ENCODE data around the gene TK1.
A peak's percentile ranks its signal among the peaks of the same experiment; 100 is the strongest.
"Not testable (repeated sequence)": the region's sequence is repeated elsewhere in the genome, so short reads cannot be mapped to it uniquely, and the experiment has no call there.

The TK1 gene, protein sequence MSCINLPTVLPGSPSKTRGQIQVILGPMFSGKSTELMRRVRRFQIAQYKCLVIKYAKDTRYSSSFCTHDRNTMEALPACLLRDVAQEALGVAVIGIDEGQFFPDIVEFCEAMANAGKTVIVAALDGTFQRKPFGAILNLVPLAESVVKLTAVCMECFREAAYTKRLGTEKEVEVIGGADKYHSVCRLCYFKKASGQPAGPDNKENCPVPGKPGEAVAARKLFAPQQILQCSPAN

DNA sequence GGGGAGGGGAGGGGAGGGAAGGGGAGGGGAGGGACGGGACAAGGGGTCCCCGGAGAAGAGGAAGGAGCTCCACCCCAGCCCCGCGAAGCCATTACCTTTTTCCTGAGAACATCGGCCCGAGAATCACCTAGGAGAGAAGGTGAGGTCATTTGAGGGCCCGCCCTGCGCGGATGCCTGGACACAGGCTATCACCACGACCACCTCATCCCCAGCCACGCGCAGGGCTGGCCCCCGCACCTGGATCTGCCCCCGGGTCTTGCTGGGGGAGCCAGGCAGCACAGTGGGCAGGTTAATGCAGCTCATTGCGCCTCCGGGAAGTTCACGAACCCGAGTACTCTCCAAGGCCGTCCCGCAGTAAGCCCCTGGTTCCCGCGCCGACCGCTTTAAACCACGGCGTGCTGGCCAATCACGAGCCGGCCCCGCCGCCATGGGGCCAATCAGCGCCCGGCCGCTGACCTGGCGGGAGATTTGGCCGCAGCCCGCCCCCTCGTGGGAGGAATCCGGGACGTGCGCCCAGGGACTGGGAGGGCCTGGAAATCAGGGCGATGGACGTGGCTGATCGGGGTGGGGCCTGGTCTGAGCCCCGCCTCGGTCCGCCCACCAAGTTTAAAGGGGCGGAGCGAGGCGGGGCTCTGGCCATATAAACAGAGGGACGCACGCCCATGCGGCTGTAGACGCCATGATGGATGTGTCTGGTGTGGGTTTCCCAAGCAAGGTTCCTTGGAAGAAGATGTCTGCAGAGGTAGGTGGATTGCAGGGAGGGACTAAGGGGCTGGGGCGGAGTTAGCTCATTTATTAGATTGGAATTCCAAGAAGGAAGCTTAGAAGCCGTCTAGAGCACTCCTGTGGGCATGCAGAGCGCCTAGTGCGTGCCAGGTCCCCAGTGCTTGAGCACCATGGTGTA is at the start of gene TK1, which contains the start of gene AFMID:
TSS of gene TK1 (minus strand) at position 361 of the 904 bp plus-strand sequence. CDS start at position 303, 58 bp downstream.
TSS of gene AFMID (plus strand) at position 671 of the 904 bp plus-strand sequence. CDS start at position 680, 9 bp downstream.
- peak; percentile 75 for DNase-seq

DNA sequence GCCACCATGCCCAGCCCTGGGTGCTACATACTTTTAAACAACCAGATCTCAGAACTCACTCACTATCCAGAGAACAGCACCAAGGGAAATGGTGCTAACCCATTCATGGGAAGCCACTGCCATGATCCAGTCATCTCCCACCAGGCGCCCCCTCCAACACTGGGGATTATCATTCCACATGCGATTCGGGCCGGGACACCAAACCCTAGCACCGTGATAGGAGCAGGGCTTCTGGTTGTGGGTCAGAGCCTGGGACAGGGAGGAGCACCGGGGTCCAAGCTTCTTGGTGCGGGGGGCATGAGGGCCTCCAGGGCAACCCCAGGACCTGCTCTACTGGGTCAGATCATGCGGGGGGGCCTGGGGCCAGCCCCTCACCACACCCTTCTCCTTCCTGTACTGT is 49.0 kb upstream of the TK1 start:
- no peak for DNase-seq

DNA sequence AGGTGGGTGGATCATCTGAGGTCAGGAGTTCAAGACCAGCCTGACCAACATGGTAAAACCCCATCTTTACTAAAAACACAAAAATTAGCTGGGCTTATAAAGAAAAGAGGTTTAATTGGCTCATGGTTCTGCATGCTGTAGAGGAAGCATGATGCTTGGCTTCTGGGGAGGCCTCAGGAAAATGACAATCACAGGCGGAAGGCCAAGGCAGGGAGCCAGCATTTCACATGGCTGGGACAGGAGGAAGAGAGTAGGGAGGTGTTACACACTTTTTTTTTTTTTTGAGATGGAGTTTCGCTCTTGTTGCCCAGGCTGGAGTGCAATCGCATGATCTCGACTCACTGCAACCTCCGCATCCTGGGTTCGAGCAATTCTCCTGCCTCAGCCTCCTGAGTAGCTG is 48.2 kb upstream of the TK1 start:
- DNase-seq = not testable (repeated sequence)

DNA sequence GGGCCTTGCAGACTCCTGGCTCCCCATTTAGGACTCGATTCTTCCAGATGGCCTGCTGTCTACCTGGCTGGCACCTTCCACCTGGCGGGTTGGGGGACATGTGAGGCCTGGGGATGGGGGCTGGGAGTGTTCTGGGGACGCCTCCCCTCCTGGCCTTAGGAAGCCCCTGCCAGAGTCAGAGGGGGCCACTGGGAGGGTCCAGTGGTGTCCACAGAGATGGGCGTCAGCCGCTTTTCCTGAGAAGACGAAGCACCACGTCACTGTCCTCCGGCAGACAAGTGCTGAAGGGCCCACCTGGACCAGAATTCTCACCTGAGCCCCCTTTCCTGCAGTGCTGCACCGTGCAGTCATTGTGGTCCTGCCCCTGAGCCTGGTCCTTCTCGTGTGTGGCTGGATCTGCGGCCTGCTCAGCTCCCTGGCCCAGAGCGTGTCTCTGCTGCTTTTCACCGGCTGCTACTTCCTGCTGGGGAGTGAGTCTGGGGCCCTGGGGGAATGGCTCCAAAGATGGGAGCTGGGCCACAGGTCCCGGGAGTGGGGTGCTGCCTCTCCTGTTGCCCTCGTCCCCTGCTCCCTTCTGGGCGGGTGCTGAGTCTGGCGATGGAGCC is 47.5 kb upstream of the TK1 start:
- no peak for DNase-seq

DNA sequence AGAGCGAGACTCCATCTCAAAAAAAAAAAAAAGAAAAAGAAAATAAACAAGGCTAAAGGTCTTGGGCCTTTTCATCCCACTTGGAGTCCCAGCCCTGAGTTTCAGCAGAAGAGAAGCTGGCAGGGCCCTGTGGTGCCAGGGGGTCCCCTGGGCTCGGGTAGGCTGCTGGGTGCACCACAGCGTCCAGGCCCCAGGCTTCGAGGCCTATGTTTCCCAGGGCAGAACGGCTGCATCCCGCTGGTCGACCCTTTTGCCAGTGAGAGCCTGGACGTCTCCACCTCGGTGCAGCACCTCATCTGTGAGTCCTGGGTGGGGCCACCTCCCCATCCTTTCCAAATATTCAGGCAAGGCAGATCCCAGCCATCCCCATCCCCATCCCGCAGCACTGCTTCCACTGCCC is 46.8 kb upstream of the TK1 start:
- DNase-seq = no peak

DNA sequence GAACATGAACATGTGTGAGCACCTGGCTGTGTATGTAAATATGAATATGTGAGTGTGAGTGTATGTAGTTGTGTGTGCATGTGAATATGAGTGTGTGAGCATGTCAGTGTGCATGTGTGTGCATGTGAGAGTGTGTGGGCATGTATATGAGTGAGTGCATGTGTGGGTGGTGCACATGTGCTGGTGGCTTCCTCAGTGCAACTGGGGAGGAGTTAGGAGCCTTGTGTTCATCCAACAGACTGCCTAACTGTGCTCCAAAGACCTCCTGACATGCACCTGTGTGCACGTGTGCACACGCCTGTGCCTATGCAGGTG is 46.0 kb upstream of the TK1 start:
- DNase-seq = no peak

DNA sequence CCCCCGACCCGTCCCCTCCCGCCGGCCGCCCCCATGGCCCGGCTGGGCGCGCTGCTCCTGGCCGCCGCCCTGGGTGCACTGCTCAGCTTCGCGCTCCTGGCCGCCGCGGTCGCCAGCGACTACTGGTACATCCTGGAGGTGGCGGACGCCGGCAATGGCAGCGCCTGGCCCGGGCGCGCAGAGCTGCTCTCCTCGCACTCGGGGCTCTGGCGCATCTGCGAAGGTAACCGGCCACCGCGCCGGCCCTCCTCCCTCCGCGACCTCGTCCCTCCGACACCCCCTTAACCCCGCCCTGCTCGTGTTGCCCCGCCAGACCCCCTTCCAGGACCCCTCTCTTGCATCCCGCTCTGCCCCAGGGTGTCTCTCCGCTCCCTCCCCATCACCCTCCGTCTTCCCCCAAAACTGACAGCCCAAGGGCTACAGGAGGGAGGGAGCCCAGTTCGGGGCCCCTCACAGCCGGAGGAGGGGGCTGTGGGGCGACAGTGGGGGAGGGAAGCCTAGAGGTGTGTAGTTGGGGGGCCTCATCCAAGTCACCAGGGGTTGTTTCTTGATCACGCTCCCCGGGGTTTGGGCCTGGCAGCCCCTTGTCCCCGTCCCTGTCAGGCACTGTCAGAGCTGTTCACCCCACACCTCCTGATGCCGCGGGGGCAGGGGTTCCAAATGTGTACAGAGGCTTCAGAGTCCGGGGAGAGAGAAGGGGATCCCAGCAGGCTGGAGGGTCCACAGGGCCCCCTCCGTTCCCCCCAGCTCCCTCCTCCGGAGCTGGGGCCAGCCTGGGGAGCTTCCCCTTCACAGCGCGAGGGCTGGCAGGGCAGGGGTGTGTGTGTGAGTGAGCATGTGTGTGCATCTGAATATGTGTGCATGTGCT is 45.4 kb upstream of the TK1 start:
- DNase-seq = no peak

DNA sequence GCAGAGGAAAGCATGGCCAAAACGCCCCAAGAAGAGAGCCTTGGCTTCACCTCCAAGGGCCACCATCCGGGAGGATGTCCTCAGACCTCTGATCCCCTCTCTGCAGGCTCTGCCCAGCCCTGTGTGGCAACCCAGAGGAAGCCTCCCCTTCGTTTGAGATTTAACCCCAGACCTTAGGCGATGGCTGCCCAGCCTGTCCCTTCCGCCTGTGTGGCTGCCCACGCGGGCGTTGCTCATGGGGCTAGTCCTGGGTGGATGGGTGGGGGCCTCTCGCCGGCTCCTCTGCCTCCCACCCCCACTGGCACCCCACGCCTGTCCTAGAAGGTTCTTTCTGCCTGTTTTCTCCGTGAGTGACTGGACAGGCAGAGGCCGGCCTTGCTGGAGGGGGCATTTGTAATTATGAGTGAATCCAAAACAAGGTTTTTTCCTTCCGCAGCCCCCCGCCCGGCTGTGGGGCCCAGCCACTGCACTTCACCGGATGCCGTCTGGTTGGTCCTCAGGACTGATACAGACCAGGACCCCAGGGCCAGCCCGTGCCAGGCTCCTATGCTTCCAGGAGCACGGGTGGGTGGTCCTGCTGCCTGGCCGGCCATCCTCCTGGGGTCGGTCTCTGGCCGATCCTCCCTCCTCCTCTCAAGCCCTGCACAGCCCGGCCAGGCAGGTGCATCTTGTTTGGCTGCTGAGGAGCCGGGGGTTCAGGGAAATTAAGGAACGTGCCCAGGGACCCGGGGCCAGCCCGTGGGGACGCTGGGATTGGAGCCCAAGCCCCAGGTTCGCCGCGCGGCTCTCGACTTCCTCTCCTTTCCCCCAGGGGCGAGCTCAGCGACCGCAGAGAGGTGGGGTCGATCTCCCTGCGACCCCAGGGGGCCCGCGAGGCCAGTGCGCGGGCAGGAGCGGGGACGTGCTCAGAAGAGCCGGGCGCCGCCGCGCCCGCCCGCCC is 44.4 kb upstream of the TK1 start, which contains the start of gene TMEM235:
TSS of gene TMEM235 (plus strand) at position 636 of the 940 bp plus-strand sequence. CDS start 393 bp downstream, outside the sequence.
- no peak for DNase-seq

DNA sequence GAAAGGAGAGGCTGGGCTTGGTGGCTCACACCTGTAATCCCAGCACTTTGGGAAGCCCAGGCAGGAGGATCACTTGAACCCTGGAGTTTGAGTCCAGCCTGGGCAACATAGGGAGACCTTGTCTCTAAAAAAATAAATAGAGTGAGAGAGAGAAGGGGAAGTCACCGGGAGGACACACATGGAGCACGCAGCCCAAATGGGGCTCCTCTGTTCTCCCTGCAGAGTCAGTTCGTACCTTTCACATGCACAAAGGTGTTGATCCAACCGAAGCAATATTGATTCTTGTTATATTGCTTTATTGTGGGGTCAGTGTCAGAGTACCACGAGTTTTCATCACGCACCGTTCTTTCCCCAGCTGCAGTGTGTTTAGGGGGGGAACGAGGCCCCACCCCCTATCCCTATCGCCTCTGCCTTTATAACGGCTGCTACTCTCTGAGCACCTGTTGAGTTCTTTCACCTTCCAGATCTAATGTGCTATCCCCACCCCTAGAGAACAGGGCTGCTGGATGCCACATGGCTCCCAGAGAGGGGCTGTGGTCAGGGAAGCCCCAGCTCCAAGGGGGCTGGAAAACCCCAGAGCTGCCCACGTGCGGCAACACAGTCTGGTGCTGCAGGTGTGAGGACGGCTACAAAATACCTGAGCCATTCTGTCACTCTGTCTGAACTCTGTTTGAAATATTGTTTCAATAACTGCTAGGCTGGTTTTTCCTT is 43.6 kb upstream of the TK1 start:
- no peak for DNase-seq

DNA sequence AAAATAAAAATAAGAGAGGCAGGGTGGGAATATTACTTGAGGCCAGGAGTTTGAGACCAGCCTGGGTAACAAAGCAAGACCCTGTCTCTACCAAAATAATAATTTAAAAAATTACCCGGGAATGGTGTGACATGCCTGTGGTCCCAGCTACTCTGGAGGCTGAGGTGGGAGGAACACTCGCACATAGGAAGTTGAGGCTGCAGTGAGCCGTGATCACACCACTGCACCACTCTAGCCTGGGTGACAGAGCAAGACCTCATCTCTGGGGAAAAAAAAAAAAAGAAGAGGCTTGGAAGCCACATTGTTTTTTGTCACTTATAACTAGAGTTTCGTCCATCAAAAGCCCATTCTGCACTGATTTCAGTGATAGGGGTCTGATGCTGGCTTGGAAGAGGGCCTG is 41.3 kb upstream of the TK1 start:
- DNase-seq = no peak

DNA sequence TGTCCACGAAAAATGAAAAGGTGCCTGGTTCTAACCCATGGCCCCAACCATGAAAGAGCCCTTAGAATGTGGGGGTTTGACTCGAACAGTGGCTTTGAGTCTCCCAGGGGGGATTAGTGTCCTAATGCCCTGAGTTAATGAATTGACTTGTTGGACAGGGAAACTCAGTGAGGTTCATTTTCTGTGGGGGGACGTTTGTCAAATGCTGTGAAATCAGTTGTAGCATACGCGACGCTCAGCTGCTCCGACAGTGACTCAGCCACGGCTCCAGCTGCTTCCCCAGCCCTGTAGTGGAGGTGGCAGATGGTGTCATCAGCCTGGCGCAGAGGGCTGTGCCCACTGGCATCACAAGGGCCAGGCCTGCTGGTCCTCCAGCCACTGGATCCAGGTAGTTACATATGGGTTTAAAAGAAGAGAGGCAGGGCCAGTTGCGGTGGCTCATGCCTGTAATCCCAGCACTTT is 40.6 kb upstream of the TK1 start:
- DNase-seq = no peak

DNA sequence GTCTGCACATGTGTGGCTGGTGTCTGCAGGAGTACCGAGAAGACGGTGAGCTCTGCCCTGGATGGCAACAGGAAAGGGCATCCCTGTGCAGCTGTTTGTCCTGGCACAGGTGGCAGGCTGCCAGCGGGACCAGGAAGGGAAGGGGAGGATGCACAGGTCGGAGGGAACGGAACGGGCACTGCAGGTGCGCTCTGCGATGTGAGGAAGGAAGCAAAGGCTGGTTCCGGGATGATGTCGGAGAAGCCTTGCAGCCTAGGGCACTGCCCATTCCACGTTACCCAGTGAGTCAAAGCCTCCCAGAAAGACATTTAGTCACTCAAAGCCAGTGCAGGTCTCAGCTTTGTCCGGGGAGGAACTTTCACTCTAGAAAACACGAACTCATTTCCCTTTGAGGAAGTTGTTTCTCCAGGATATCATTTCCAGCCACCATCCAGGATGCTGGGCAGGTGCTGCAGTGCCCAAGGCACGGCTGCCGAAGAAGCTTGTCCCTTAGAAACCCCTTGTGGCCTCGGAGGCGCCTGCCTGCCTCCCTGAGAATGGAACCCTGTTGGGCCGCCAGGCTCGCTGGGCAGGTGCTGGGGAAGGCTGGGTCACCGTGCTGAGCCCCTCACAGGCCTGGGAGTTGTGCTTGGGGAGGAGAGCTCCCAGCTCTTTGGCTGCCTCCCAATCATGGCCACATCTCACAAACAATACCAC is 40.1 kb upstream of the TK1 start:
- DNase-seq = no peak

DNA sequence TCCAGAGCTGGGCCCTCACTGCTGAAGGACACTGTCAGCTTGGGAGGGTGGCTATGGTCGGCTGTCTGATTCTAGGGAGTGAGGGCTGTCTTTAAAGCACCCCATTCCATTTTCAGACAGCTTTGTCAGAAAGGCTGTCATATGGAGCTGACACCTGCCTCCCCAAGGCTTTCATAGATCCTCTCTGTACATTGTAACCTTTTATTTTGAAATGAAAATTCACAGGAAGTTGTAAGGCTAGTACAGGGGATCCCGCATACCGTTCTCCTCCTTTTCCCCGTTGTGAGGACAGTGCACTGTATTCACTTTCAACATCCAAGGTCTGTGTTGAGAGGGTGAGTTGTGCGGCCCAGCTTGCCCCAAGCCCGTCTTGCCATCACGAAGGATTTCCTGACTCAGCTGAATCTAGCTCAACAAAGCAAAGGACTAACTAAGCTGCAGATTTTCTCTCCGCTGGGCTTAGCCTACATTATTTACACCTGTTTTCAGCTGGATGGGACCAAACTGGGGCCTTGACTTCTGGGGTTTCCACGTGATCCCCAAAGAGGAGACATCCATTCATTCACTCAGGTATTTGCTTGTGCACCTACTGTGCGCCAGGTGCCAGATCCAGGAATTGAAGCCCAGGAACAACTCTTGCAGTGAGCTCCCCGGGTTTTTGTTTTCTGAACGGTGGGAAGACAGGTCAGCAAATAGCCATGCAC is 39.4 kb upstream of the TK1 start:
- DNase-seq = no peak

DNA sequence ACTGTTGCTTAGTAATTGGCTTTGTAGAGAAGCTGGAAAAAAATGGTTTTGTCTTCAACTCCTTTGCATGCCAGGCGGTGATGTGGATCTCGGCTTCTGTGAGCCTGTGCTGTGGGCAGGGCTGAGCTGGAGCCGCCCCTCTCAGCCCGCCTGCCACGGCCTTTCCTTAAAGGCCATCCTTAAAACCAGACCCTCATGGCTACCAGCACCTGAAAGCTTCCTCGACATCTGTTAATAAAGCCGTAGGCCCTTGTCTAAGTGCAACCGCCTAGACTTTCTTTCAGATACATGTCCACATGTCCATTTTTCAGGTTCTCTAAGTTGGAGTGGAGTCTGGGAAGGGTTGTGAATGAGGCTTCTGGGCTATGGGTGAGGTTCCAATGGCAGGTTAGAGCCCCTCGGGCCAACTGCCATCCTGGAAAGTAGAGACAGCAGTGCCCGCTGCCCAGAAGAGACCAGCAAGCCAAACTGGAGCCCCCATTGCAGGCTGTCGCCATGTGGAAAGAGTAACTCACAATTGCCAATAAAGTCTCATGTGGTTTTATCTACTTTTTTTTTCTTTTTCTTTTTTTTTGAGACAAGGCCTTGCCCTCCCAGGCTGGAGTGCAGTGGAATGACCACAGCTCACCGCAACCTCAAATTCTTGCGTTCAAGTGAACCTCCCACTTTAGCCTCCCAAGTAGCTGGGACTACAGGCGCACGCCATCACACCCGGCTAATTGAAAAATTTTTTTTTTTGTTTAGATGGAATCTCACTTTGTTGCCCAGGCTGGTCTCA is 38.4 kb upstream of the TK1 start:
- DNase-seq = no peak

DNA sequence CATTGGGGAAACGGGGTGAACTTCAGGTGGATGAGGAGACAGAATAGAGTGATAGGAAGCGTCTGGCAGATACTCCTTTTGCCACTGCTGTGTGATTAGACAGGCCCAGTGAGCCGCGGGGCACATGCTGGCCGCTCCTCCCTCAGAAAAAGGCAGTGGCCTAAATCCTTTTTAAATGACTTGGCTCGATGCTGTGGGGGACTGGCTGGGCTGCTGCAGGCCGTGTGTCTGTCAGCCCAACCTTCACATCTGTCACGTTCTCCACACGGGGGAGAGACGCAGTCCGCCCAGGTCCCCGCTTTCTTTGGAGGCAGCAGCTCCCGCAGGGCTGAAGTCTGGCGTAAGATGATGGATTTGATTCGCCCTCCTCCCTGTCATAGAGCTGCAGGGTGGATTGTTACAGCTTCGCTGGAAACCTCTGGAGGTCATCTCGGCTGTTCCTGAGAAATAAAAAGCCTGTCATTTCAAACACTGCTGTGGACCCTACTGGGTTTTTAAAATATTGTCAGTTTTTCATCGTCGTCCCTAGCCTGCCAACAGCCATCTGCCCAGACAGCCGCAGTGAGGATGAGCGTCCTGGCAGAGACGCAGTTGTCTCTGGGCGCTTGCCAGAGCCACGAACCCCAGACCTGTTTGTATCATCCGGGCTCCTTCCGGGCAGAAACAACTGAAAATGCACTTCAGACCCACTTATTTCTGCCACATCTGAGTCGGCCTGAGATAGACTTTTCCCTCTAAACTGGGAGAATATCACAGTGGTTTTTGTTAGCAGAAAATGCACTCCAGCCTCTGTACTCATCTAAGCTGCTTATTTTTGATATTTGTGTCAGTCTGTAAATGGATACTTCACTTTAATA is 37.6 kb upstream of the TK1 start:
- DNase-seq = no peak

DNA sequence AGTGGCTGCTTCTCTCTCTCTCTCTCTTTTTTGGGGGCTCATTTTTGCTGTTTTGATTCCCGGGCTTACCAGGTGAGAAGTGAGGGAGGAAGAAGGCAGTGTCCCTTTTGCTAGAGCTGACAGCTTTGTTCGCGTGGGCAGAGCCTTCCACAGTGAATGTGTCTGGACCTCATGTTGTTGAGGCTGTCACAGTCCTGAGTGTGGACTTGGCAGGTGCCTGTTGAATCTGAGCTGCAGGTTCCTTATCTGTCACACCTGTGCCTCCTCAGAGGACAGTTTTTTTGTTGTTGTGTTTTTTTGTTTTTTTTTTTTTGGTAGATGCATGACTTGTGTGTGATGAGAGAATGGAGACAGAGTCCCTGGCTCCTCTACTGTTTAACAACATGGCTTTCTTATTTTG is 36.9 kb upstream of the TK1 start:
- DNase-seq = no peak

DNA sequence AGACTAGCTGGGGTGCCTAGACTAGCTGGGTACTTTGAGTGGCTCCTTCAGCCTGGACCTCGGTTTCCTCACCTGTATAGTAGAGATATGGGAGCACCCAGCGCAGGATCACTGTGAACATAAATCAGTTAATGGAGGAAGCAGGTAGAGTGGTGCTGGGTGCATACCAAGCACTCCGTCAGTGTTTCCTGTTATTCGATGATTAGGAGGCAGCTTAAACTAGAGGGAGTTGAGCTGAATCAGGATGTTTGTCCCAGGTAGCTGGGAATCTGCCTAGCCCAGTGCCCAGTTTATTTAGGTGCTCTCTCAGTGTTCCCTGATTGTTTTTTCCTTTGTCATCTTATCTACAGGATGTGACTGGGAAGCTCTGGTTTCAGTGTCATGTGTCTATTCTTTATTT is 36.2 kb upstream of the TK1 start:
- no peak for DNase-seq
